HepG2 (cell line): ENCODE data around the gene PAPSS1. TPM values are rescaled to one million over a fixed set of nuclear protein-coding genes. Genes with fewer than 3 reads are reported as not detected.

Experiments
- ARID4A ChIP-seq: sonication (generic); formaldehyde crosslinking; IDR thresholded peaks from 2 replicates; pipeline ENCODE4 v1.5.0; 2020; ENCODE audit warnings: mild to moderate bottlenecking, missing genetic modification reagents, borderline replicate concordance
- ATF2 ChIP-seq: sonication (generic); formaldehyde crosslinking; IDR thresholded peaks from 2 replicates; pipeline ENCODE4 v1.4.0; 2020; ENCODE audit warnings: missing genetic modification reagents
- CREM ChIP-seq, 2 experiments: sonication (generic) in 1 of 2; formaldehyde crosslinking in 1 of 2; IDR thresholded peaks; 2 replicates each; pipeline versions ENCODE4 v1.4.0 to v1.6.1; 2016 to 2020; ENCODE audit warnings: antibody characterized with exemption in 1 of 2, mild to moderate bottlenecking in 1 of 2, missing genetic modification reagents in 1 of 2
- E2F1 ChIP-seq: sonication (generic); formaldehyde crosslinking; IDR thresholded peaks from 2 replicates; pipeline ENCODE4 v1.5.0; 2020; ENCODE audit warnings: missing genetic modification reagents
- FOXJ3 ChIP-seq: sonication (generic); formaldehyde crosslinking; IDR thresholded peaks from 2 replicates; pipeline ENCODE4 v1.4.0; 2020; ENCODE audit warnings: missing genetic modification reagents, mild to moderate bottlenecking, borderline replicate concordance
- HDAC1 ChIP-seq: sonication (generic); formaldehyde crosslinking; IDR thresholded peaks from 2 replicates; pipeline ENCODE4 v1.5.1; 2020; ENCODE audit warnings: mild to moderate bottlenecking, missing genetic modification reagents
- HNF4A ChIP-seq: sonication (generic); formaldehyde crosslinking; IDR thresholded peaks from 2 replicates; pipeline ENCODE4 v1.4.0; 2020; ENCODE audit warnings: missing genetic modification reagents
- HOXD1 ChIP-seq: sonication (generic); formaldehyde crosslinking; IDR thresholded peaks from 2 replicates; pipeline ENCODE4 v1.5.0; 2020; ENCODE audit warnings: missing genetic modification reagents
- JDP2 ChIP-seq: sonication (generic); formaldehyde crosslinking; IDR thresholded peaks from 2 replicates; pipeline ENCODE4 v1.8.1; 2022; ENCODE audit warnings: missing genetic modification reagents, borderline replicate concordance
- MAFG ChIP-seq: sonication (generic); formaldehyde crosslinking; IDR thresholded peaks from 2 replicates; pipeline ENCODE4 v1.5.1; 2020; ENCODE audit warnings: mild to moderate bottlenecking, missing genetic modification reagents
- NCOA5 ChIP-seq: sonication (generic); formaldehyde crosslinking; IDR thresholded peaks from 2 replicates; pipeline ENCODE4 v1.4.0; 2020; ENCODE audit warnings: missing genetic modification reagents
- NFRKB ChIP-seq: fragments of 450-650 bp; IDR thresholded peaks from 2 replicates; pipeline ENCODE4 v1.6.1; 2017
- SALL1 ChIP-seq: sonication (generic); formaldehyde crosslinking; IDR thresholded peaks from 2 replicates; pipeline ENCODE4 v1.8.0; 2022; ENCODE audit warnings: mild to moderate bottlenecking, missing genetic modification reagents
- TARDBP ChIP-seq: sonication (generic); formaldehyde crosslinking; IDR thresholded peaks from 2 replicates; pipeline ENCODE4 v1.8.0; 2022; ENCODE audit warnings: mild to moderate bottlenecking, missing genetic modification reagents
- ZNF263 ChIP-seq: sonication (generic); formaldehyde crosslinking; IDR thresholded peaks from 2 replicates; pipeline ENCODE4 v1.4.0; 2020; ENCODE audit warnings: missing genetic modification reagents
- ZNF331 ChIP-seq: sonication (generic); formaldehyde crosslinking; IDR thresholded peaks from 2 replicates; pipeline ENCODE4 v1.4.0; 2020; ENCODE audit warnings: missing genetic modification reagents
- ZNF350 ChIP-seq: sonication (generic); formaldehyde crosslinking; IDR thresholded peaks from 2 replicates; pipeline ENCODE4 v1.4.0; 2020; ENCODE audit warnings: mild to moderate bottlenecking, low read depth, missing genetic modification reagents, borderline replicate concordance
- ZNF788 ChIP-seq: sonication (generic); formaldehyde crosslinking; IDR thresholded peaks from 2 replicates; pipeline ENCODE4 v1.5.0; 2020; ENCODE audit warnings: mild to moderate bottlenecking, missing genetic modification reagents, borderline replicate concordance
- polyA plus RNA-seq, 8 experiments: library from polyadenylated mRNA; depleted of rRNA in 3 of 8; stranded (reverse) in 7 of 8; unstranded in 1 of 8; fragments of >200 nt; fragmentation: Illumina TruSeq in 4 of 8; extraction: Trizol in 4 of 8; gene quantifications; 2 replicates each; pipeline versions ENCODE4 v1.2.1 to v1.2.3, GENCODE V29; 2011 to 2016; ENCODE audit warnings: low read depth in 4 of 8, missing spikeins in 1 of 8, mixed read lengths in 1 of 8; ENCODE audit not compliant: insufficient read depth in 1 of 8
- total RNA-seq, 5 experiments: library from RNA; depleted of rRNA; stranded (reverse); fragments of >200 nt; fragmentation: Illumina TruSeq; extraction: Trizol; gene quantifications; 2 replicates each; pipeline ENCODE4 v1.2.3, GENCODE V29; 2016; ENCODE audit warnings: low read depth in 1 of 5

Gene PAPSS1
- total and polyA plus RNA-seq, 2 of the 13 experiments (the other 11 are each of a cell fraction or from before 2014, with no cell fraction given), result 105 to 126 TPM

DNA sequence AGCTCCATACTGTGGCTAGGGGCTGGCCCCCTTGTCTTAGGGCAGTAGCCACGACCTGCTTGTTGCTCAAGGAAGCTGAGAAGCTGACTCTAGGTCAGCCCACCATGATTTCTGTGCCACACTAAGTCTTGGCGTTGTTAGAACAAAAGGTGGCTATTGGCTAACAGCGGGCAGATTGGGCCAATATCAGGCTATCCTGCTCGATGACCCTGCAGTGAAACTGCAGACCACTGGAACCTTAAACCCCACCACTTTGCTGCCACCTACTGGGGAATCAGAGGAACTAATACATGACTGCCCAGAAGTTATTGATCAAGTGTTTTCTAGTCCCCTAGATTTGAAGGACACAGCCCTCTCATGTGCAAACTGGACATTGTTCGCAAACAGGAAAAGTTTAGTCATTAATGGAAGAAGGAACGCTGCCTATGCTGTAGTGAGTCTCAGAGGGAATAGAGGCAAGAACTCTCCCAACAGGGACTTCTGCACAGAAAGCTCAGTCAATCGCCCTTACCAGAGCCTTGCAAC lies 17.0 kb upstream of the PAPSS1 start (continued):
- no peak for TF ChIP-seq NCOA5 (CRISPR knock-in tag)
- peak; percentile 40; the same call in 1 of the 2 replicates for TF ChIP-seq ATF2 (CRISPR knock-in tag)
- TF ChIP-seq HOXD1 (CRISPR knock-in tag), result no peak
- TF ChIP-seq ZNF263 (CRISPR knock-in tag), result no peak
- peak; percentile 73 for TF ChIP-seq HNF4A (CRISPR knock-in tag)
- peak; percentile 70 for TF ChIP-seq HDAC1 (CRISPR knock-in tag)
- no peak for TF ChIP-seq JDP2 (CRISPR knock-in tag)
- TF ChIP-seq ZNF788 (CRISPR knock-in tag), result peak; percentile 58; the same call in 1 of the 2 replicates
- peak; percentile 54; the same call in 1 of the 2 replicates for TF ChIP-seq ZNF331 (CRISPR knock-in tag)
- TF ChIP-seq ARID4A (CRISPR knock-in tag), result peak; percentile 51; the same call in 1 of the 2 replicates
- 0 out of 2 replicates have a peak, but pooled peaks have one; percentile 6 for TF ChIP-seq FOXJ3 (CRISPR knock-in tag)
- peak; percentile 90 for TF ChIP-seq SALL1 (CRISPR knock-in tag)
- TF ChIP-seq NFRKB, result no peak
- TF ChIP-seq MAFG (CRISPR knock-in tag), result no peak
- 0 out of 2 replicates have a peak, but pooled peaks have one; percentile 11 for TF ChIP-seq E2F1 (CRISPR knock-in tag)
- peak; percentile 22; the same call in 1 of the 2 replicates for TF ChIP-seq ZNF350
- 0 out of 2 replicates have a peak, but pooled peaks have one; percentile 26 for TF ChIP-seq TARDBP
- TF ChIP-seq CREM (IDR thresholded peaks at IDR 0.05), result peak; percentile 34; the same call in 1 of the 2 replicates
- TF ChIP-seq CREM (CRISPR knock-in tag; IDR thresholded peaks at IDR 0.05), result no peak
